Measurements from ENCODE around the gene SPECC1L.
A peak's percentile ranks its signal among the peaks of the same experiment; 100 is the strongest.

- TF ChIP-seq RAD21 (IDR thresholded peaks at IDR 0.05; ENCODE audit: low read depth) = 0 out of 2 replicates have a peak, but pooled peaks have one; percentile 24
- peak in 2 of 3 experiments; percentile 54 to 59; a peak in 4 of 6 replicates for TF ChIP-seq CTCF (IDR thresholded peaks at IDR 0.05 in 2 of 3, conservative IDR thresholded peaks at IDR 0.05 in 1 of 3; ENCODE audit: borderline replicate concordance in 1 of 3, insufficient read depth in 1 of 3, low read depth in 2 of 3, low read length in 2 of 3)
- TF ChIP-seq EZH2 (IDR thresholded peaks at IDR 0.05) = no peak
- TF ChIP-seq MAX (IDR thresholded peaks at IDR 0.05) = no peak
- no peak for TF ChIP-seq EGR1 (IDR thresholded peaks at IDR 0.05; ENCODE audit: low read depth)
- TF ChIP-seq POLR2AphosphoS5 (IDR thresholded peaks at IDR 0.05; ENCODE audit: low read depth, low read length) = no peak
- no peak for TF ChIP-seq REST (IDR thresholded peaks at IDR 0.05; ENCODE audit: low read depth)
- TF ChIP-seq CEBPB (IDR thresholded peaks at IDR 0.05; ENCODE audit: low read depth) = no peak
These were observed 39.5 kb upstream of the SPECC1L start for GRCh38 chr22:24230911-24231656.
